ENCODE measurements around the gene F11.

F11 gene

DNA sequence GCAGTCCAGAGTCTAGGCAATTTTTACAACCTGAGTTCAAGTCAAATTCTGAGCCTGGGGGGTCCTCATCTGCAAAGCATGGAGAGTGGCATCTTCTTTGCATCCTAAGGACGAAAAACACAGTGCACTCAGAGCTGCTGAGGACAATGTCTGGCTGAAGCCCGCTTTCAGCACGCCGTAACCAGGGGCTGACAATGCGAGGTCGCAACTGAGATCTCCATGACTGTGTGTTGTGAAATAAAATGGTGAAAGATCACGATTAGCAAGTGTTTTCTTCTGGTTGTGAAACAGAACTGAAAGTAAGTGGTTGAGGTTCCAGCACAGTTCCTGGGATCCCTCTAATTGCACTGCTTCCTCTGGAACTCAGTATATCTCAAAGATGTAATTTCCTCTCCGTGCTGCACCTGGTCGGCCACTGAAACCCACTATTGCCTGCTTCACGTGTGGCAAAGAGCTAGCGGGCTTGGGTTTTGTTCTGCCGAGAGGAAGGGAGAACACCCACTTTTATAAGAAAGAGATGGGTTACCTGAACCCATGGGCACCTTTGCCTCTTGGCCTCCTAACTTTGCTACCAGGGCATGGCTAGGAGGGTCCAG, 7.7 kb upstream of the F11 start:
- no peaks in the 10 kb centered on the region for H3K4me1 ChIP-seq (ENCODE audit: insufficient read depth, low read length, severe bottlenecking)
- H3K27ac ChIP-seq (ENCODE audit: low read depth, low read length, poor library complexity, severe bottlenecking), result no peak overlapping the region
- H2AFZ ChIP-seq (ENCODE audit: low read length), result no peak overlapping the region
- no peaks in the 10 kb centered on the region for H3K79me2 ChIP-seq (ENCODE audit: insufficient read depth, low read length)
- H3K4me3 ChIP-seq (ENCODE audit: low read depth, low read length, poor library complexity, severe bottlenecking), result no peak overlapping the region
- H3K9me3 ChIP-seq (ENCODE audit: low read length), result no peaks in the 10 kb centered on the region
- TF ChIP-seq CTCF (IDR thresholded peaks at IDR 0.05; ENCODE audit: low read length) (no peak), EZH2 (IDR thresholded peaks at IDR 0.05; ENCODE audit: borderline replicate concordance, low read length) (no peak)
- H3F3A ChIP-seq (ENCODE audit: insufficient read depth, low read length), result no peaks in the 10 kb centered on the region
- H3K9ac ChIP-seq (ENCODE audit: low read length), result no peak overlapping the region
- H4K20me1 ChIP-seq (ENCODE audit: insufficient read depth, low read length), result no peaks in the 10 kb centered on the region
- H3K27me3 ChIP-seq (ENCODE audit: insufficient read depth, low read length), result no peaks in the 10 kb centered on the region
- no peaks in the 10 kb centered on the region for H3K36me3 ChIP-seq (ENCODE audit: insufficient read depth, low read length)
- H3K9me2 ChIP-seq (ENCODE audit: low read depth, low read length), result no peaks in the 10 kb centered on the region
- no peak overlapping the region for H3K4me2 ChIP-seq (ENCODE audit: low read length)

DNA sequence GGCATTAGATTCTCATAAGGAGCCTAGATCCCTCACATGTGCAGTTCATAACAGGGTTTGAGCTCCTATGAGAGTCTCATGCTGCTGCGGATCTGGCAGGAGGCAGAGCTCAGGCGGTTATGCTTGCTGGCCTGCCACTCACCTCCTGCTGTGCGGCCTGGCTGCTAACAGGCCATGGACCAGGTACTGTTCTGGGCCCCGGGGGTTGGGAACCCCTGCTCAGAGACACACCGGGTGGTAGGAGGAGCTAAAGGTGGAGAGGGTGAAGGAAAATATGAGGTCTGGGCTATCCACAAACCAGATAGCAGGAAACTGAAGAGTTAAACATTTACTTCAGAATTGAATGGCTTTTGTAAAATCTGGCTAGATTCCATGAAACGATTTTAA, 5.9 kb upstream of the F11 start:
- Histone ChIP-seq H3K9ac (ENCODE audit: low read length) (no peak overlapping the region), H3K4me3 (ENCODE audit: low read depth, low read length, poor library complexity, severe bottlenecking) (no peak overlapping the region), H3K4me1 (ENCODE audit: insufficient read depth, low read length, severe bottlenecking) (no peaks in the 10 kb centered on the region), H3K4me2 (ENCODE audit: low read length) (no peak overlapping the region), H2AFZ (ENCODE audit: low read length) (no peak overlapping the region), H3K27me3 (ENCODE audit: insufficient read depth, low read length) (no peaks in the 10 kb centered on the region), H3K9me3 (ENCODE audit: low read length) (no peaks in the 10 kb centered on the region), H3K9me2 (ENCODE audit: low read depth, low read length) (no peaks in the 10 kb centered on the region), H3F3A (ENCODE audit: insufficient read depth, low read length) (no peaks in the 10 kb centered on the region), H3K27ac (ENCODE audit: low read depth, low read length, poor library complexity, severe bottlenecking) (no peak overlapping the region), H3K79me2 (ENCODE audit: insufficient read depth, low read length) (no peaks in the 10 kb centered on the region), H4K20me1 (ENCODE audit: insufficient read depth, low read length) (no peaks in the 10 kb centered on the region), H3K36me3 (ENCODE audit: insufficient read depth, low read length) (no peaks in the 10 kb centered on the region)
- TF ChIP-seq EZH2 (IDR thresholded peaks at IDR 0.05; ENCODE audit: borderline replicate concordance, low read length) (no peak), CTCF (IDR thresholded peaks at IDR 0.05; ENCODE audit: low read length) (no peak)

DNA sequence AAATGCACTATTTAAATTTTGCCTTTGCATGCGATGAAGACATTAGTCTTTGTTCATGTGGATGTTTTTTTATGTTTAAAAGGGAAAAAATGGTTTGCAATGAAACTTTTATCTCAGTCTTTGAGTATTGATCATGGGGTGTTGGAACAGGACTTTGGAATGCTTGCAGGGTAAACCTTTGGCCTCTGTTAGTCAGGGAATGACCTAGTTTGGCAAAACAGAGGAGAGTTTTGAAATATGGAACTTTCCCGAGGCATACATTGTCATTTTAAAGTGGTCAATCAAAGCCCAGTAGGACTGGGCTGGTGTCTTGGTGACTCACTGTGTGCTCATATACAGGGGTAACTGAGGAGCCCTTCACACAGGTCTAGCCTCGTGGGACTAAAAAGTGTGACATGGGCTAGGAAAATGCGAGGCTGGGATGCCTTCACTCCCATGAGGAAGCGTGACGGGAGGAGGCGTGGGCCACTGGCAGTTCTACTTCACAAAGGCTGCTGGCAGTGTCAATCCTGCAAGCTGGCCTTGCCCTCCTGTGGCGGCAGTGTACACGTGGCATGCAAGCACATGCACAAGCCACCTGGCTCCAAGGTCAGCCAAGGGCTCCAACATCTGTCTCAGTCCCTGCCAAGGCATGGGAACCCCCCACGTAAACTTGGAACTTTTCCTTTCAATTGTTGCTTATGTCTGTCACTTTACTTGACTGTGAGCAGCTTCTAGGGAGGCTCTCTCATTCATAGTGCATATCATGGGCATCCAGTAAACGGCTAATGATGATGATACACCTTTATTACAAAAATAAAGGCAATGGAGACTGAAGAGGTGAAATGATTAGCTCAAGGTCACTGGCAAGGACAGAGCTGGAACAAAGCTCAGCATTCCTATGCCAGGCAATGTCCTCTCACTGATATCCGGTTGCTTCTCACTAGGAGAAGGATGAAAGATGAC, 5.2 kb upstream of the F11 start:
- Histone ChIP-seq H3K27me3 (ENCODE audit: insufficient read depth, low read length) (no peaks in the 10 kb centered on the region), H4K20me1 (ENCODE audit: insufficient read depth, low read length) (no peaks in the 10 kb centered on the region), H3K27ac (ENCODE audit: low read depth, low read length, poor library complexity, severe bottlenecking) (no peak overlapping the region), H3K4me1 (ENCODE audit: insufficient read depth, low read length, severe bottlenecking) (no peaks in the 10 kb centered on the region), H3K9ac (ENCODE audit: low read length) (no peak overlapping the region), H3K4me3 (ENCODE audit: low read depth, low read length, poor library complexity, severe bottlenecking) (no peak overlapping the region), H3K9me3 (ENCODE audit: low read length) (no peaks in the 10 kb centered on the region), H3K4me2 (ENCODE audit: low read length) (no peak overlapping the region), H3K79me2 (ENCODE audit: insufficient read depth, low read length) (no peaks in the 10 kb centered on the region), H3F3A (ENCODE audit: insufficient read depth, low read length) (no peaks in the 10 kb centered on the region), H2AFZ (ENCODE audit: low read length) (no peak overlapping the region), H3K9me2 (ENCODE audit: low read depth, low read length) (no peaks in the 10 kb centered on the region), H3K36me3 (ENCODE audit: insufficient read depth, low read length) (no peaks in the 10 kb centered on the region)
- TF ChIP-seq EZH2 (IDR thresholded peaks at IDR 0.05; ENCODE audit: borderline replicate concordance, low read length), result no peak
- TF ChIP-seq CTCF (IDR thresholded peaks at IDR 0.05; ENCODE audit: low read length), result no peak

All from OCI-LY1 (cell line).